Activated CD4-positive, alpha-beta T cell treated with anti-CD3 and anti-CD28 coated beads, Interleukin-2, amount 10 ng/mL, durations not matched to agents 7 days and 5 days (primary cell): ENCODE measurements around the gene NDUFB6. TPM values are rescaled to one million over a fixed set of nuclear protein-coding genes. Genes with fewer than 3 reads are reported as not detected.
"Not testable (repeated sequence)": the region's sequence is repeated elsewhere in the genome, so short reads cannot be mapped to it uniquely, and the experiment has no call there.

Source experiments
- CTCF ChIA-PET: fragments of 350-600 bp; sonication (Branson Sonifier 250); formaldehyde crosslinking; loops from one replicate; lab custom pipeline; 2021; ENCODE audit warnings: antibody characterized with exemption; lab: Charles Lee
- POLR2A ChIA-PET: fragments of 350-600 bp; sonication (Branson Sonifier 250); formaldehyde crosslinking; loops from one replicate; lab custom pipeline; 2021; ENCODE audit warnings: antibody characterized with exemption; lab: Charles Lee
- DNase-seq: peaks from one replicate; pipeline ENCODE4 v3.0.0-alpha.2; 2020
- H3K27ac Mint-ChIP-seq: one replicate; pipeline ENCODE4 v1.8.0; 2021; ENCODE audit warnings: mild to moderate bottlenecking, moderate library complexity, mixed read lengths
- H3K27me3 Mint-ChIP-seq: one replicate; pipeline ENCODE4 v1.8.0; 2021; ENCODE audit warnings: mixed read lengths
- H3K36me3 Mint-ChIP-seq: one replicate; pipeline ENCODE4 v1.8.0; 2021; ENCODE audit warnings: low read depth, mixed read lengths
- H3K4me1 Mint-ChIP-seq: one replicate; pipeline ENCODE4 v1.8.0; 2021; ENCODE audit warnings: mixed read lengths
- H3K4me3 Mint-ChIP-seq: one replicate; pipeline ENCODE4 v1.8.0; 2021; ENCODE audit warnings: mild to moderate bottlenecking, moderate library complexity, mixed read lengths
- H3K9me3 Mint-ChIP-seq: one replicate; pipeline ENCODE4 v1.8.0; 2021; ENCODE audit warnings: mixed read lengths
- total RNA-seq, 2 experiments: library from RNA; stranded (reverse); gene quantifications; one replicate each; pipeline ENCODE4 v1.2.3, GENCODE V29; 2021

Gene NDUFB6
- total RNA-seq = 10 to 100 TPM; 35.5 to 44.9 TPM

DNA sequence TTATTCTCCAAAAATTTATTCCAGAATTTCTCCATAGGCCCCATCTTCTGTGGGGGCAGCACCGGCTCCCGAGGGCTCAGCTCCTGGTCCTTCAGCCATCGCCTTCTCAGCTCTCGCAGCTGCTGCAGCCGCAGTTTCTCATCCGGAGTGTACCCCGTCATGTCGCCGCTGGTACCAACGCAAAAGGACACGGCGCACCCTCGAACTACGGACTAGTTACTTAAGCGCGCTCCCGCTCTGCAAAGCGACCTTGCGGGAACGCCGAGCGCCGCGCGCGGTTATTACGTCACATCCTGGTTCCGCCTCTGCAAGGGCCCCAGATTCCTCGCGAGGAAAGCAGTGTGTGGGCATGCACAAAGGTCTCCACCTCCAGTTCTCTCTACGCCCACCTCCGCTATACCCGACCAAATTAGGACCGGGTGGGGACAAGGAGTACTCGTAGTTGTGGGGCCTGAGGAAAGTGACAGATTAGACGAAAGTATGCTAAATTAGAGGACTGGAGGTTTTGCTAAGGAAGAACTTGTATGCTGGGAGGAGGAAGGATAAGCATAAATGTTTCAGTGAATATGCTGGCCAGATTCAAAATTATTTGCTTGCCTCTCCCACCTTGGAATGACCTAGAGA is at the start of gene NDUFB6:
TSS of gene NDUFB6 (minus strand) at position 260 of the 624 bp plus-strand sequence. CDS start at position 161, 99 bp downstream.
- CTCF ChIA-PET = interaction anchor here (0.9 to 4.0 kb wide), 7 partner anchors 14 to 194 kb away, joined by 4 to 58 read pairs (median 13); partner anchors contain the start of genes ACO1, RIGI, SMIM27 and TOPORS

DNA sequence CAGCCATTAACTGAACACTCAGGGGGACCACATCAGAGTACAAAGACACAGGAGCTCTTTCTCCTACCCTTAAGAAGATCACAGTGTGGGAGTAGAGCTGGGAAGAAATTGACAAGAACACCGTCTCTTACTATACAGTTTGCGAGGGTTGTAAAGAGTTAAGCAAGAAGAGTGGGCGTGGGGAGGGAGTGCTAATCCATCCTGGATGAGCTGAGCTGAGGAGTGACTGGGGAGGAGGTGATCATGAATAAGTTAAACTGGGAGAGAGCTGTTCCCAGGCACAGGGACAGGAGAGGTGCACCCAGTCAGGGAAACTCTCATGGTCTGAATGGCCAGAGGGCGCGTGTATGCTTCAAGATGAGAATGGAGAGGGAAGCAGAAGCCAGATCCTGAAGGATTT is 45.3 kb upstream of the NDUFB6 start:
- POLR2A ChIA-PET = interaction anchor here (0.6 kb wide), 1 partner anchor 242 kb away, joined by 3 read pairs; no protein-coding TSS in a partner anchor
- DNase-seq = no peak

More for the DNA sequence above, at the start of gene NDUFB6:
- DNase-seq = peak; percentile 96
- Mint-ChIP-seq H3K4me1 (peaks cover 30% of the 10 kb centered on the region), H3K4me3 (peak within 1 kb of the TSS; percentile 98), H3K27ac (peak within 1 kb of the TSS; percentile 99), H3K36me3 (peaks cover 4% of the 10 kb centered on the region), H3K27me3 (no peaks in the 10 kb centered on the region), H3K9me3 (no peaks in the 10 kb centered on the region)
- POLR2A ChIA-PET = interaction anchor here (1.1 kb wide), 1 partner anchor 194 kb away, joined by 6 read pairs; no protein-coding TSS in a partner anchor

DNA sequence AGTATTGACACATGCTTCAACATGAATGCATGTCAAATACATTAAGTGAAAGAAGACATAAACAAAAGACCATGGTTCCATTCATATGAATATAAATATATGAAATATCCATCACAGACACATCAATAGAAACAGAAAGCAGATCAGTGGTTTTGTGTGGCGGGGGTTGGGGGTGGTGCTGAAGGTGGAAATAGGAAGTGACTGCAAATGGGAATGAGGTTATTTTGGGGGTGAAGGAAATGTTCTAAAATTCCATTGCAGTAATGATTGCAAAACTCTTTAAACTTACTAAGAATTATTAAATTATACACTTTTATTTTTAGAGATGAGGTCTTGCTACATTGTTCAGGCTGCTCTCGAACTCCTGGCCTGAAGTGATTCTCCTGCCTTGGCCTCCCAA is 33.9 kb upstream of the NDUFB6 start:
- DNase-seq = no peak
- peaks cover 11% of the 10 kb centered on the region for H3K27me3 Mint-ChIP-seq
- H3K27ac Mint-ChIP-seq = no peak overlapping the region
- ChIA-PET CTCF (no interaction called here), POLR2A (no interaction called here)
- peaks cover 4% of the 10 kb centered on the region for H3K4me1 Mint-ChIP-seq
- no peak overlapping the region for H3K4me3 Mint-ChIP-seq
- no peaks in the 10 kb centered on the region for H3K9me3 Mint-ChIP-seq
- no peaks in the 10 kb centered on the region for H3K36me3 Mint-ChIP-seq

More for the DNA sequence above, 45.3 kb upstream of the NDUFB6 start:
- Mint-ChIP-seq H3K27ac (no peak overlapping the region), H3K27me3 (peaks cover 14% of the 10 kb centered on the region), H3K4me1 (no peaks in the 10 kb centered on the region), H3K4me3 (no peak overlapping the region), H3K36me3 (no peaks in the 10 kb centered on the region), H3K9me3 (no peaks in the 10 kb centered on the region)
- CTCF ChIA-PET = no interaction called here

DNA sequence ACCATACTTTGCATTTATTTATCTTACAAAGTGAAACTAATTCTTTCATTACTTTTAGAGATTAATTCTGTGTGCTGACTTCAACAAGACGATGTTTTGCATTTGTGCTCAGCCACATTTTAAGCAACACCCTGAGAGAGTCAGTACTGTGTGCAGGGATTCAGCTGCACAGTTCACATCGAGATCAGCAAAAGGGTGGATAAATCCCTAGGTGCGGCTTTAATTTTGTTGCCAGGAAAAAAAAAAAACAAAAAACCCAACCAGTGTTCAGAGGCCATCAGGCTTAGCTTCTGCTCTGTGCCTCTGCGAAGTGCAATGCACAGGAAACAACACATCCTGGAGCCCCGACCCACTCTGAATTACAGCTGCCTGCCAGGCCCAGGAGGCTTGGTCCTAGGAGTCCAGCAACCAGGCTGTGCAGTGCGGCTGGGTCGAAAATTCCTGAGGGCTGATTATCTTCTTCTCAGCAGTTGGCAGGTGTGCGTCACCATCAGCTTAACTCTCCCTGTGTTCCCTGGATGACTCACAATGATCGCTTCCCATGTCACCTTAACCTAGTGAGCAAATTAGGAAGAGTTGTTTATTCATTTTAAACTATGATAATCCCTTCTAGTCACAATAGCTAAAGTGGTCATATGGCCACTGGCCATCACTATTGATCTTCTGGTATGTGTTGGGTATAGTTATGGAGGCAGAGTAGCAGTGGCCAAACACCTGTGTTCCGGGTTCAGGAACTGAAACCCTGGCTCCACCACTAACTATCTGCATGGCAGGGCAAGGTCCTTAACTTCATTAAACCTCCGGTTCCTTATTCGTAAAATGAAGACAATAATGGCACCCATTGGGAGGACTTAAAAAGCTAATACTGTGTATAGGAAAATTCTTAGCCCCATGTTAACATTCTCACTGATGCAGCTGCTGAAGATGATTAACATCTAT is 31.2 kb upstream of the NDUFB6 start:
- H3K36me3 Mint-ChIP-seq = no peaks in the 10 kb centered on the region
- no peaks in the 10 kb centered on the region for H3K9me3 Mint-ChIP-seq
- POLR2A ChIA-PET = no interaction called here
- peaks cover 26% of the 10 kb centered on the region for H3K27me3 Mint-ChIP-seq
- no peak overlapping the region for H3K27ac Mint-ChIP-seq
- CTCF ChIA-PET = interaction anchor here (0.6 to 0.7 kb wide), 3 partner anchors 74 to 157 kb away, joined by 3 read pairs; no protein-coding TSS in a partner anchor
- H3K4me3 Mint-ChIP-seq = no peak overlapping the region
- DNase-seq = no peak
- H3K4me1 Mint-ChIP-seq = peaks cover 4% of the 10 kb centered on the region

DNA sequence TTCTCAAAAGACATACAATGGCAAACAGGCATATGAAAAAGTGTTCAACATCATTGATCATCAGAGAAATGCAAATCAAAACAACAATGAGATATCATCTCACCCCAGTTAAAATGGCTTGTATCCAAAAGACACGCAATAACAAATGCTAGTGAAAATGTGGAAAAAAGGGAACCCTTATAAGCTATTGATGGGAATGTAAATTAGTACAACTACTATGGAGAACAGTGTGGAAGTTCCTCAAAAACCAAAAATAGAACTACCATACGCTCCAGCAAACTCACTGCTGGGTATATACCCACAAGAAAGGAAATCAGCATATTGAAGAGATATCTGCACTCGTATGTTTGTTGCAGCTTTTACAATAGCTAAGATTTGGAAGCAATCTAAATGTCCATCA is 26.1 kb upstream of the NDUFB6 start:
- peaks cover 31% of the 10 kb centered on the region for H3K27me3 Mint-ChIP-seq
- H3K4me3 Mint-ChIP-seq, POLR2A ChIA-PET, H3K27ac Mint-ChIP-seq, H3K36me3 Mint-ChIP-seq, H3K9me3 Mint-ChIP-seq, DNase-seq, H3K4me1 Mint-ChIP-seq, CTCF ChIA-PET: not testable (repeated sequence)

DNA sequence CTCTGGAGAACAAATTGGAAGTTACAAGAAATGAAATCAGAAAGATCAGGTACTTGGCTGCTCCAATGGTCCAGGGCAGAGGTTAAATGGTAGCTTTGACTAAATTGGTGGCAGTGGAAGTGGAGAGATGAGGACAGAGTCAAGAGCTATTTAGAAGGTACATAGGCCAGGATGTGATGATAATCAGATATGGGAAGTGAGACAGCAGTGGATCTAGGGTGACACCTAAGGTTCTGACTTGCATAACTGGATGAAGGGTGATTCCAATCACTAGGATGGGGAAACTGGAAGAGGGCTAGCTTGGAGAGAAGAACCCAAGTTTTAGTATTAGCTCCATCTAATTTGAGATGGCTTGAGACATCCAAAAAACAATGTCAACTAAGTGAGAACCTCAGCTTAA is 24.0 kb upstream of the NDUFB6 start:
- Mint-ChIP-seq H3K4me1 (peaks cover 1% of the 10 kb centered on the region), H3K9me3 (no peaks in the 10 kb centered on the region), H3K27ac (no peak overlapping the region), H3K4me3 (no peak overlapping the region), H3K36me3 (no peaks in the 10 kb centered on the region), H3K27me3 (peaks cover 29% of the 10 kb centered on the region)
- DNase-seq = no peak
- POLR2A ChIA-PET = no interaction called here
- CTCF ChIA-PET = no interaction called here

DNA sequence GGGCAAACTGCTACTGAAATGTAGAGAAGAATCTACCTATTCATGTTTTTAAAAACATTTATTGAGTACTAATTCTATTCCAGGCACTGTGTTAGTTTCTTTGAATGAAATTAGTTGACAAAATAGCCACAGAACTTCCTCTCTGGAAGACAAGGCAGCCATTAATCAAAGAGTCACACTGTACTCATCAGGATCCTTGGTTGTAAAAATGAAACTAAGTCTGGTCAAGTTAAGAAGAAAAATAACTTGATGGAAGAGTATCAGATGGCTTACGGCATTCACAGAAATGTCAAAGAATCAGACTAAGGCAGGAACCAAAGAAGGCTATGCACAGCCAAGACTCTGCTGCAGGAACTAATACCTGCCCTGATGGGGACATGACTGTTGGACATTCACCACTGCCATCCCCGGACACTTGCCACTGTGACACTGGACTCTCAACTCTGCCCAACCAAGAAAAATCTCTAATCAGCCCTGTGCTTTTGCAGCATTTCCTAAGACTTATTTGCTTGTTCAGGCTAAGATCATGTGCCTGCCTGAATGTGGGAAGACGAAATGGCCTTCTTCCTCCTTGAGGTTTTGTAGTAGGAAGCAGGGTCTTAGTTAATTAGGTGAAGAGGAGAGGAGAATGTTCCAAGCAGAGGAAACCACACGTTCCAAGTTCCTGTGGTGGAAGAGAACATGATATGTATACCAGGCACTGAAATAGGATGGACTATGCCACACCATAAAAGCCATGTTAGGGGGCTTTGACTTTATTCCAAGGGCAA is 23.3 kb upstream of the NDUFB6 start:
- Mint-ChIP-seq H3K4me1 (peaks cover 1% of the 10 kb centered on the region), H3K27ac (no peak overlapping the region), H3K9me3 (no peaks in the 10 kb centered on the region), H3K36me3 (no peaks in the 10 kb centered on the region), H3K27me3 (peaks cover 25% of the 10 kb centered on the region), H3K4me3 (no peak overlapping the region)
- DNase-seq = no peak
- CTCF ChIA-PET = no interaction called here
- POLR2A ChIA-PET = no interaction called here

DNA sequence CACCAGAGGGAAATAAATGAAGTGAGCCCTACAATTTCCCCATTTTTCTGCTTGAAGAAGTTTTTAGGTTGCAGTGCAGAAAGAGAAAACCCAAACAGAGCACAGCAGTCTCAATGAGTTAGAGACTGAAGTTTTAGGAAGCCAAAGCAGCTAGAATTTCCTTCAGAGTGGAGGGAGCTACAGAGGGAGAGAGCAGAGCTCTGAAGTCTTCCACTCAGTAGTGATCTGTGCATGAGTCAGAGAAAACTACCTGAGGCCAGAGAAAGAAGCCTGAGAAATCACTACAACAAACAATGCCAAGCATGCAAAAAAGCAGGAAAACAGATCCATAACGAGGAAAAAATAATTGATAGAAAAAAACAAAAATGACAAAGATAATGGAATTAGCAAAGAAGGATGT is 17.9 kb upstream of the NDUFB6 start:
- H3K36me3 Mint-ChIP-seq = no peaks in the 10 kb centered on the region
- no peaks in the 10 kb centered on the region for H3K9me3 Mint-ChIP-seq
- peaks cover 12% of the 10 kb centered on the region for H3K27me3 Mint-ChIP-seq
- no peak for DNase-seq
- no peak overlapping the region for H3K27ac Mint-ChIP-seq
- peaks cover 1% of the 10 kb centered on the region for H3K4me1 Mint-ChIP-seq
- ChIA-PET CTCF (interaction anchor here (1.2 to 5.6 kb wide), 3 partner anchors 9 to 213 kb away, joined by 3 to 32 read pairs (median 5); no protein-coding TSS in a partner anchor), POLR2A (no interaction called here)
- no peak overlapping the region for H3K4me3 Mint-ChIP-seq

DNA sequence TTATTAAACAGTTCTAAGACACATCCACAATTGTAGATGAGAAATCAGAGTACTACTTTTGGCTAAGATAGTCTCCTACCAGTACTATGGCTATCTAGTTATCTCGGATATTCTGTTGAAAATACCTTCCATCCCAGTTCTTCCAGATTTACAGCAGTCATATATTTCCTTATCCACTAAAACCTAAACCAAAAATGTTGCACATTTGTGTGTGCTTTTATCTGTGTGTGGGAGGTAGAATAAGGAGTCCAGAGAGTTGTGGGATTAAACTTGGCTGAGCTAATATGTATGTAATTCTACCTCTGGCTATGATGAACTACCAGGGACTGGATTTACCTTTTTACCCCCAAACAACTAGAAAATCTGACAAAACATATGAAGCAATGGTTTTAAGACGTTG is 17.5 kb upstream of the NDUFB6 start:
- ChIA-PET CTCF (interaction anchor here (1.2 to 5.6 kb wide), 4 partner anchors 9 to 213 kb away, joined by 3 to 32 read pairs (median 4); no protein-coding TSS in a partner anchor), POLR2A (no interaction called here)
- H3K9me3 Mint-ChIP-seq = no peaks in the 10 kb centered on the region
- H3K36me3 Mint-ChIP-seq = no peaks in the 10 kb centered on the region
- DNase-seq = no peak
- no peak overlapping the region for H3K4me3 Mint-ChIP-seq
- H3K27ac Mint-ChIP-seq = no peak overlapping the region
- H3K4me1 Mint-ChIP-seq = no peaks in the 10 kb centered on the region
- peaks cover 16% of the 10 kb centered on the region for H3K27me3 Mint-ChIP-seq

DNA sequence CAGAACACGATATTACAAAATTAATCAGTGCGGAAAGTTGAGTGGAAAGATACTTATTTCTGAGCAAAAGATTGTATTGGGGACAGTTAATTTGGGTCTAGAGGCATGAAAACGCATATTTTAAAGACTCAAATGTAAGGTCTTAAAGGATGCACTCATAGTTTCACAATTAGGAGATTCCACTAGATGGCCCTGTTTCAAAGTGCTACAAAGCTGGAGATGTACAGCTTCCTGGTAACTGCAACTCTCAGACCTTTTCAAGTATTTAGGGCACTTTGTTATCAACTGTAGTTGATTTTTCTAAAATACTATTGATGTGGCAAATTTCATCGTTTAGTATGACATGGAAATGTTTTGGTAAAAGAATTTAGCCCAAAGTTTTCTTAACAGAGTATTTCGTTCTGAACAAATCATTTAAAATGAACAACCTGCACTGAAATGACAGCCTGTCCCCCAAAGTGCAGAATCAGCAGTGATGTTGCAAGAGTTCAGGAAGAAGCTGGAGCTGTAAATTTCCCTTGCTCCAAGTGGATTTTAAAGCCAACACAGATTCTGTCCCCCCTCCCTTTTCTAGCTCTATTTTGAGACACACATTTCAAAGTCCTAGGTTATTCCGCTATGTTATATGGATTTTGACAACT is 16.2 kb upstream of the NDUFB6 start:
- no peak for DNase-seq
- Mint-ChIP-seq H3K36me3 (no peaks in the 10 kb centered on the region), H3K27me3 (peaks cover 21% of the 10 kb centered on the region), H3K4me3 (no peak overlapping the region), H3K27ac (no peak overlapping the region), H3K9me3 (no peaks in the 10 kb centered on the region), H3K4me1 (no peaks in the 10 kb centered on the region)
- CTCF ChIA-PET = interaction anchor here (1.4 to 5.6 kb wide), 2 partner anchors 12 to 211 kb away, joined by 3 to 32 read pairs; no protein-coding TSS in a partner anchor
- POLR2A ChIA-PET = no interaction called here

DNA sequence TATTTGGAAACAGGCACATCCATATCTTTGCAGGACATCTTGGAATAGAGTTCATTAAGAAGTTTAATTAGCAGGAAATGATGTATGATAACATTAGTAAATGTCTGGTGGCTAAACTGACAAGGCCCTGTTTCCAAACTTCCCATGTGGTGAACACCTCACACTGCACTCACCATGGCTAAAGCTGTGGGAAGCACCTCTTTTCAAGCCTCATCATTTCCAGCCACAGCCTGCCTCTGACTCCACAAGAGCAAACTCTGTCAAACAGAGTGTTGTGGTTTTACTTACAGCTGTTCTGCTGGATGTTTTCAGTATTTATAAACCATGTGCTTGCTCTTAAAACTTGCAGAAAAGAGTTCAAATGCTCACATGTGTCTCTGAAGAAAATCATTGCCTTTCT is 14.9 kb upstream of the NDUFB6 start:
- ChIA-PET POLR2A (no interaction called here), CTCF (interaction anchor here (5.6 kb wide), 1 partner anchor 210 kb away, joined by 32 read pairs; no protein-coding TSS in a partner anchor)
- Mint-ChIP-seq H3K36me3 (no peaks in the 10 kb centered on the region), H3K27ac (no peak overlapping the region), H3K4me1 (no peaks in the 10 kb centered on the region), H3K9me3 (no peaks in the 10 kb centered on the region), H3K27me3 (peaks cover 21% of the 10 kb centered on the region), H3K4me3 (no peak overlapping the region)
- no peak for DNase-seq

DNA sequence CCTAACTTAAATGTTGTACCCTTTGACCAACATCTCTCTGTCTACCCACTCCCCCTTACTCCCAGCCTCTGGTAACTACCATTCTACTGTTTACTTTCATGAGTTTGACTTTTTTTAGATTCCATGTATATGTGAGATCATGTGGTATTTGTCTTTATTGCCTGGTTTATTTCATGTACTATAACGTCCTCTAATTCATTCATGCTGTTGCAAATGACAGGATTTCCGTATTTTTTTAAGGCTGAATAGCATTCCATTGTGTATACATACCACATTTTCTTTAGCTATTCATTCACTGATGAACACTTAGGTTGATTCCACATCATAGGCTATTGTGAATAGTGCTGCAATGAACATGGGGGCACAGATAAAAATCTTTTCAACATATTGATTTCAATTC is 11.8 kb upstream of the NDUFB6 start:
- no peak overlapping the region for H3K4me3 Mint-ChIP-seq
- no peak for DNase-seq
- H3K27me3 Mint-ChIP-seq = peaks cover 20% of the 10 kb centered on the region
- H3K36me3 Mint-ChIP-seq = no peaks in the 10 kb centered on the region
- H3K27ac Mint-ChIP-seq = no peak overlapping the region
- POLR2A ChIA-PET = no interaction called here
- H3K9me3 Mint-ChIP-seq = no peaks in the 10 kb centered on the region
- peaks cover 1% of the 10 kb centered on the region for H3K4me1 Mint-ChIP-seq
- CTCF ChIA-PET = no interaction called here
